ENCODE measurements around the gene BATF2.

The BATF2 gene

GRCh38 chr11:65035579-65035978, 38.8 kb upstream of the BATF2 start:
- H2BK120ac ChIP-seq (ENCODE audit: low read depth, low read length) = no peak overlapping the region
- H4K8ac ChIP-seq (ENCODE audit: low read length) = no peak overlapping the region
- H3K4me2 ChIP-seq (ENCODE audit: low read length, poor library complexity, severe bottlenecking) = no peak overlapping the region
- H2AK5ac ChIP-seq (ENCODE audit: low read length, severe bottlenecking) = no peak overlapping the region
- peaks cover 9% of the 10 kb centered on the region for H3K79me1 ChIP-seq (replicated peaks; ENCODE audit: low read length, poor library complexity, severe bottlenecking)
- no peak overlapping the region for H3K18ac ChIP-seq (ENCODE audit: low read depth in 1 of 2, low read length in 2 of 2)
- H3K4ac ChIP-seq (ENCODE audit: low read depth in 1 of 2, low read length in 2 of 2) = no peak overlapping the region
- H2BK5ac ChIP-seq (ENCODE audit: low read depth, low read length, poor library complexity, severe bottlenecking) = no peak overlapping the region
- H3K4me3 ChIP-seq (ENCODE audit: insufficient read depth in 1 of 2, low read depth in 1 of 2, low read length in 2 of 2) = no peak overlapping the region
- no peak overlapping the region for H2AFZ ChIP-seq (ENCODE audit: low read depth, low read length)
- WGBS = 90% methylated on average over 11 of the region's 11 CpGs
- no peak overlapping the region for H3K9ac ChIP-seq (ENCODE audit: low read length)
- no peak overlapping the region for H2BK12ac ChIP-seq (ENCODE audit: low read length in 2 of 2)
- H3K9me3 ChIP-seq (ENCODE audit: control insufficient read depth, low read length) = no peaks in the 10 kb centered on the region
- H2BK15ac ChIP-seq (ENCODE audit: low read depth, poor library complexity, severe bottlenecking) = no peak overlapping the region
- no peak overlapping the region for H3K14ac ChIP-seq (ENCODE audit: low read length in 2 of 2)
- H3K4me1 ChIP-seq (ENCODE audit: control insufficient read depth, insufficient read depth, low read depth, low read length) = peaks cover 2% of the 10 kb centered on the region
- no peaks in the 10 kb centered on the region for H3K27me3 ChIP-seq (ENCODE audit: control insufficient read depth in 1 of 2, insufficient read depth in 1 of 2, low read length in 2 of 2)
- H4K91ac ChIP-seq (ENCODE audit: low read length) = no peak overlapping the region
- H3K23ac ChIP-seq (ENCODE audit: low read length in 2 of 2) = no peak overlapping the region
- no peak overlapping the region for H3K27ac ChIP-seq (ENCODE audit: low read length, poor library complexity, severe bottlenecking)
- DNase-seq = no peak
- H3K36me3 ChIP-seq (ENCODE audit: control insufficient read depth in 1 of 2, insufficient read depth in 2 of 2, low read depth in 1 of 2, low read length in 2 of 2) = peaks cover 72 to 76% of the 10 kb centered on the region in 2 experiments

DNA sequence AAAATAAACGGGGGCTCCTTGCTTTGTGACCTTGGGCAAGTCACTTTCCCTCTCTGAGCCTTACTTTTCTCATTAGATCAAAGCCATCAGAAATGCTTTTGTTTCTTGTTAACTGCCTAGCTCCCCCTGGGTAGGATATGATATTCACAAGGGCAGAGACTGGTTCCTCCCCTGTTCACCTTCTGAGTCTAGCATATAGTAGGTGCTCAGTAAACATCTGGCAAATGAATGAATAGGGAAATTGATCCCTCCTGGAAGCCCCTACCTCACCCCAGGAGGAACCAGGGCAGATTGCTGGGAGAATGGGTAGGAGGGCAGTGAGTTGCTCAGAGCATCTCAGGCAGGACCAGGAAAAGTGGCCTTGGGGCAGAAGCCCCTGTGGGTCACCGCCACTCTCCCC, 37.7 kb upstream of the BATF2 start:
- H2BK15ac ChIP-seq (ENCODE audit: low read depth, poor library complexity, severe bottlenecking) = no peak overlapping the region

DNA sequence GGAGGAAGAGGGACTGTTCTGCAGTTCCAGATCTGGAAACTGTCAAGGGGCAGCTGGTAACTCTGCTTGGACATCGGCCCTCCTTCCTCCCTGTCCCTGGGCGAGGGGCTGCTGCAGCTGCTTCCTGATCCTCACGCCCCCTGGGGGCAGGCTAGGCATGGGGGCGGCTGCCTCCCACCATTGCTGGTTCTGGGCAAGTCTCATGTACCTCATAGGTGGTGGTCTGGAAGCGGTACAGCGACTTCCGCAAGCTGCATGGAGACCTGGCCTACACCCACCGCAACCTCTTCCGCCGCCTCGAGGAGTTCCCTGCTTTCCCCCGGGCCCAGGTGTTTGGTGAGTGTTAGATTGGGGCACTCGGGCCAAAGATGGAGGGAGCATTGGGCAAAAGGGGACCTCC, 35.4 kb upstream of the BATF2 start:
- Histone ChIP-seq H2BK15ac (ENCODE audit: low read depth, poor library complexity, severe bottlenecking) (no peak overlapping the region), H3K9ac (ENCODE audit: low read length) (no peak overlapping the region), H3K27me3 (ENCODE audit: control insufficient read depth in 1 of 2, insufficient read depth in 1 of 2, low read length in 2 of 2) (no peaks in the 10 kb centered on the region), H3K14ac (ENCODE audit: low read length in 2 of 2) (no peak overlapping the region), H2AFZ (ENCODE audit: low read depth, low read length) (no peak overlapping the region), H3K36me3 (ENCODE audit: control insufficient read depth in 1 of 2, insufficient read depth in 2 of 2, low read depth in 1 of 2, low read length in 2 of 2) (peaks cover 48 to 54% of the 10 kb centered on the region in 2 experiments), H3K4me2 (ENCODE audit: low read length, poor library complexity, severe bottlenecking) (no peak overlapping the region), H2BK120ac (ENCODE audit: low read depth, low read length) (no peak overlapping the region), H4K8ac (ENCODE audit: low read length) (no peak overlapping the region), H3K79me1 (replicated peaks; ENCODE audit: low read length, poor library complexity, severe bottlenecking) (peaks cover 17% of the 10 kb centered on the region), H2BK5ac (ENCODE audit: low read depth, low read length, poor library complexity, severe bottlenecking) (no peak overlapping the region), H3K9me3 (ENCODE audit: control insufficient read depth, low read length) (no peaks in the 10 kb centered on the region), H2AK5ac (ENCODE audit: low read length, severe bottlenecking) (no peak overlapping the region), H3K27ac (ENCODE audit: low read length, poor library complexity, severe bottlenecking) (no peak overlapping the region), H3K18ac (ENCODE audit: low read depth in 1 of 2, low read length in 2 of 2) (no peak overlapping the region), H4K91ac (ENCODE audit: low read length) (no peak overlapping the region), H3K23ac (ENCODE audit: low read length in 2 of 2) (no peak overlapping the region), H3K4me1 (ENCODE audit: control insufficient read depth, insufficient read depth, low read depth, low read length) (peaks cover 2% of the 10 kb centered on the region), H3K4me3 (ENCODE audit: insufficient read depth in 1 of 2, low read depth in 1 of 2, low read length in 2 of 2) (no peak overlapping the region), H3K4ac (ENCODE audit: low read depth in 1 of 2, low read length in 2 of 2) (no peak overlapping the region), H2BK12ac (ENCODE audit: low read length in 2 of 2) (no peak overlapping the region)
- WGBS = 84% methylated on average over 13 of the region's 13 CpGs
- DNase-seq = no peak

More for the DNA sequence above, 37.7 kb upstream of the BATF2 start:
- H3K9me3 ChIP-seq (ENCODE audit: control insufficient read depth, low read length) = no peaks in the 10 kb centered on the region
- no peak overlapping the region for H4K91ac ChIP-seq (ENCODE audit: low read length)
- H2AK5ac ChIP-seq (ENCODE audit: low read length, severe bottlenecking) = no peak overlapping the region
- H3K27ac ChIP-seq (ENCODE audit: low read length, poor library complexity, severe bottlenecking) = no peak overlapping the region
- no peak overlapping the region for H3K4ac ChIP-seq (ENCODE audit: low read depth in 1 of 2, low read length in 2 of 2)
- H3K23ac ChIP-seq (ENCODE audit: low read length in 2 of 2) = no peak overlapping the region
- H2BK12ac ChIP-seq (ENCODE audit: low read length in 2 of 2) = no peak overlapping the region
- H2BK120ac ChIP-seq (ENCODE audit: low read depth, low read length) = no peak overlapping the region
- no peak for DNase-seq
- no peaks in the 10 kb centered on the region for H3K4me1 ChIP-seq (ENCODE audit: control insufficient read depth, insufficient read depth, low read depth, low read length)
- H3K18ac ChIP-seq (ENCODE audit: low read depth in 1 of 2, low read length in 2 of 2) = no peak overlapping the region
- H3K4me3 ChIP-seq (ENCODE audit: insufficient read depth in 1 of 2, low read depth in 1 of 2, low read length in 2 of 2) = no peak overlapping the region
- peaks cover 65 to 72% of the 10 kb centered on the region in 2 experiments for H3K36me3 ChIP-seq (ENCODE audit: control insufficient read depth in 1 of 2, insufficient read depth in 2 of 2, low read depth in 1 of 2, low read length in 2 of 2)
- no peak overlapping the region for H2BK5ac ChIP-seq (ENCODE audit: low read depth, low read length, poor library complexity, severe bottlenecking)
- peaks cover 10% of the 10 kb centered on the region for H3K79me1 ChIP-seq (replicated peaks; ENCODE audit: low read length, poor library complexity, severe bottlenecking)
- H2AFZ ChIP-seq (ENCODE audit: low read depth, low read length) = no peak overlapping the region
- no peak overlapping the region for H4K8ac ChIP-seq (ENCODE audit: low read length)
- 97% methylated on average over 2 of the region's 2 CpGs for WGBS
- no peak overlapping the region for H3K4me2 ChIP-seq (ENCODE audit: low read length, poor library complexity, severe bottlenecking)
- H3K27me3 ChIP-seq (ENCODE audit: control insufficient read depth in 1 of 2, insufficient read depth in 1 of 2, low read length in 2 of 2) = no peaks in the 10 kb centered on the region
- H3K9ac ChIP-seq (ENCODE audit: low read length) = no peak overlapping the region
- H3K14ac ChIP-seq (ENCODE audit: low read length in 2 of 2) = no peak overlapping the region

GRCh38 chr11:65027213-65028067, 30.7 kb upstream of the BATF2 start, which contains the start of gene SNX15:
Gene SNX15, plus strand, starts transcription at chr11:65027439. Its CDS starts 99 bp downstream, at chr11:65027538.
- Histone ChIP-seq H2BK12ac (ENCODE audit: low read length in 2 of 2) (peak within 1 kb of the TSS in 1 of 2 experiments; percentile 95), H3K9ac (ENCODE audit: low read length) (peak within 1 kb of the TSS; percentile 87), H4K91ac (ENCODE audit: low read length) (no peak within 1 kb of the TSS), H3K4ac (ENCODE audit: low read depth in 1 of 2, low read length in 2 of 2) (peak within 1 kb of the TSS in 1 of 2 experiments; percentile 87), H3K18ac (ENCODE audit: low read depth in 1 of 2, low read length in 2 of 2) (peak within 1 kb of the TSS; percentile 98 to 99), H3K14ac (ENCODE audit: low read length in 2 of 2) (no peak within 1 kb of the TSS), H3K4me3 (ENCODE audit: insufficient read depth in 1 of 2, low read depth in 1 of 2, low read length in 2 of 2) (peak within 1 kb of the TSS; percentile 84), H3K79me1 (replicated peaks; ENCODE audit: low read length, poor library complexity, severe bottlenecking) (peaks cover 17% of the 10 kb centered on the region), H3K23ac (ENCODE audit: low read length in 2 of 2) (peak within 1 kb of the TSS in 1 of 2 experiments; percentile 42), H3K4me2 (ENCODE audit: low read length, poor library complexity, severe bottlenecking) (peak within 1 kb of the TSS; percentile 84), H3K9me3 (ENCODE audit: control insufficient read depth, low read length) (no peaks in the 10 kb centered on the region), H2BK15ac (ENCODE audit: low read depth, poor library complexity, severe bottlenecking) (peak within 1 kb of the TSS; percentile 99), H3K27me3 (ENCODE audit: control insufficient read depth in 1 of 2, insufficient read depth in 1 of 2, low read length in 2 of 2) (no peaks in the 10 kb centered on the region), H2BK5ac (ENCODE audit: low read depth, low read length, poor library complexity, severe bottlenecking) (no peak within 1 kb of the TSS), H3K36me3 (ENCODE audit: control insufficient read depth in 1 of 2, insufficient read depth in 2 of 2, low read depth in 1 of 2, low read length in 2 of 2) (peaks cover 13 to 18% of the 10 kb centered on the region in 2 experiments), H3K27ac (ENCODE audit: low read length, poor library complexity, severe bottlenecking) (peak within 1 kb of the TSS; percentile 97), H4K8ac (ENCODE audit: low read length) (peak within 1 kb of the TSS; percentile 95), H2BK120ac (ENCODE audit: low read depth, low read length) (peak within 1 kb of the TSS; percentile 68), H3K4me1 (ENCODE audit: control insufficient read depth, insufficient read depth, low read depth, low read length) (peaks cover 2% of the 10 kb centered on the region), H2AFZ (ENCODE audit: low read depth, low read length) (peak within 1 kb of the TSS; percentile 81), H2AK5ac (ENCODE audit: low read length, severe bottlenecking) (no peak within 1 kb of the TSS)
- peak; percentile 97 for DNase-seq
- WGBS = under 1% methylated on average over 42 of the region's 51 CpGs

All from mesenchymal stem cell (in vitro differentiated cells and primary cell).